Stimulated activated effector memory CD8-positive, alpha-beta T cell treated with anti-CD3 and anti-CD28 coated beads, Interleukin-12 subunit alpha, Interleukin-12 subunit beta, amount 100 ng/mL, for 72 hours (primary cell): ENCODE data around the gene NYAP2.

Source experiments
- ATAC-seq: fragments of 150-1000 bp; cut with Tn5 transposase; 2 replicates; pipeline ENCODE4 v1.10.0; 2021
- DNase-seq, 2 donors: peaks; one replicate each; pipeline ENCODE4 v3.0.0; 2021 to 2022; ENCODE audit warnings: low spot score in 2 of 2
- H3K27ac Mint-ChIP-seq: one replicate; pipeline ENCODE4 v1.8.0; 2022; ENCODE audit warnings: mild to moderate bottlenecking, mixed read lengths
- H3K36me3 Mint-ChIP-seq: one replicate; pipeline ENCODE4 v1.8.0; 2022; ENCODE audit warnings: mild to moderate bottlenecking, mixed read lengths
- H3K4me1 Mint-ChIP-seq: one replicate; pipeline ENCODE4 v1.8.0; 2022; ENCODE audit warnings: mixed read lengths
- H3K4me3 Mint-ChIP-seq: one replicate; pipeline ENCODE4 v1.8.0; 2022; ENCODE audit warnings: mild to moderate bottlenecking, mixed read lengths
- H3K9me3 Mint-ChIP-seq: one replicate; pipeline ENCODE4 v1.8.0; 2022; ENCODE audit warnings: mixed read lengths

The NYAP2 gene

DNA sequence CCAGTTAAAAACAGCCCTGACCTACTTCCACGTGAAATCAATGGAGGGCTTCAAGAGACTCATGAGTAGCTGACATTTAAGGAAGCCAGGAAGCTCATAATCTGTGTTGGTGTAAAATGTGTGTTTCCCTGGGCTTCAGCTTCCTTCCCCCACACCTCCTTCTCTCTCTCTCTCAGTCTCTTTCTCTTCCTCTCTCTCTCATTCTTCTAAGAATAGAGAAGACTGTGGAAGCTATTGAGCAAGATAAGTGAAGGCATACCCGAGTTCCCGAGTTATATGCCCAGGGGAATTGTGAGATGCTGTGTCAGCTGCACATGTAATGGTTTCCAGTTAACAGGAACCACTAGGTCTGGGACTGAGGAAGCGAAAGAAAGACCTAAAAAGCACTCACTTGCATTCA lies 199.4 kb downstream of the NYAP2 start:
- H3K4me1 Mint-ChIP-seq = no peaks in the 10 kb centered on the region
- H3K4me3 Mint-ChIP-seq = no peak overlapping the region

DNA sequence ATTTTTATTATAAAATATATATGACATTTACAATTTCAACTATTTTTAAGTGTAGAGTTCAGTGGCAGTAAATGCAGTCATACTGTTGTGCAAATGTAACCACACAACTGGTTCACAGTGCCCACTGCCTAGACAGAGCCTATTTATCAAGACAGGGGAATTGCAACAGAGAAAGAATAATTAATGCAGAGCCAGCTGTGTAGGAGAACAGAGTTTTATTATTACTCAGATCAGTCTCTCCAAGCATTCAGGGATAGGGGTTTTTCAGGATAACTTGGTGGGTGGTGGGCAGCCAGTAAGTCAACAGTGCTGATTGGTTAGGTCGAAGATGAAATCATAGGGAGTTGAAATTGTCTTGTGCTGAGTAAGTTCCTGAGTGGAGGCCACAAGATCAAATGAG lies 200.3 kb downstream of the NYAP2 start:
- no peak overlapping the region for H3K27ac Mint-ChIP-seq
- ATAC-seq = no peak
- DNase-seq = no peak
- H3K9me3 Mint-ChIP-seq = peaks cover 4% of the 10 kb centered on the region
- H3K36me3 Mint-ChIP-seq = peaks cover 6% of the 10 kb centered on the region
- no peaks in the 10 kb centered on the region for H3K4me1 Mint-ChIP-seq
- H3K4me3 Mint-ChIP-seq = no peak overlapping the region

More for the DNA sequence above, 199.4 kb downstream of the NYAP2 start:
- DNase-seq = no peak
- Mint-ChIP-seq H3K36me3 (peaks cover 6% of the 10 kb centered on the region), H3K27ac (no peak overlapping the region), H3K9me3 (peaks cover 4% of the 10 kb centered on the region)
- ATAC-seq = no peak

DNA sequence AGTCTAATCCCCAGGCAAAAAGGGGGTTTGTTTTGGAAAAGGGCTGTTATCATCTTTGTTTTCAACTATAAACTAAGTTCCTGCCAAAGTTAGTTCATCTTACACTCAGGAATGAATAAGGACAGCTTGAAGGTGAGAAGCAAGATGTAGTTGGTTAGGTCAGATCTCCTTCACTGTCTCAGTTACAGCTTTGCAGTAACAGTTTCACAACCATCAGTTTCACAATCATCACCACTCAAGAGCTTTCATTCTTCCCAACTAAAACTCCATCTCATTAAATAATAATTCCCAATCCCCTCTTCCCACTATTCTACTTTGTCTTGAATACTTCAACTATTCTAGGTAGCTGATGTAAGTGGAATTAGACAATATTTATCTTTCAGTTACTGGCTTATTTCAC lies 200.9 kb downstream of the NYAP2 start:
- Mint-ChIP-seq H3K27ac (no peak overlapping the region), H3K9me3 (peaks cover 4% of the 10 kb centered on the region), H3K4me3 (no peak overlapping the region), H3K36me3 (peaks cover 6% of the 10 kb centered on the region), H3K4me1 (no peaks in the 10 kb centered on the region)
- ATAC-seq = no peak
- no peak for DNase-seq

DNA sequence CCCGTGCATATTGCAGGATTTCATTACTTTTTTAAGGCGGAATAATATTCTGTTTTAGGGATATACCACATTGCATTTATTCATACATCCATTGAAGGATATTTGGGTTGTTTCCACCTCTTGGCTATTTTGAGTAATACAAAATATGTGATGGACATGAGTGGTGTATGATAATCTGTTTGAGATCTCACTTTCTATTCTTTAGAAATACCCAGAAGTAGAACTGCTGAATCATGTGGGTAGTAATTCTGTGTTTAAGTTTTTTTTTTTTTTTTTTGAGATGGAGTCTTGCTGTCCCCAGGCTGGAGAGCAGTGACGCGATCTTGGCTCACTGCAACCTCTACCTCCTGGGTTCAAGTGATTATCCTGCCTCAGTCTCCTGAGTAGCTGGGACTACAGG lies 201.4 kb downstream of the NYAP2 start:
- peaks cover 4% of the 10 kb centered on the region for H3K9me3 Mint-ChIP-seq
- ATAC-seq (no peak), DNase-seq (no peak)
- no peaks in the 10 kb centered on the region for H3K4me1 Mint-ChIP-seq
- H3K4me3 Mint-ChIP-seq = no peak overlapping the region
- H3K27ac Mint-ChIP-seq = no peak overlapping the region
- H3K36me3 Mint-ChIP-seq = peaks cover 6% of the 10 kb centered on the region

DNA sequence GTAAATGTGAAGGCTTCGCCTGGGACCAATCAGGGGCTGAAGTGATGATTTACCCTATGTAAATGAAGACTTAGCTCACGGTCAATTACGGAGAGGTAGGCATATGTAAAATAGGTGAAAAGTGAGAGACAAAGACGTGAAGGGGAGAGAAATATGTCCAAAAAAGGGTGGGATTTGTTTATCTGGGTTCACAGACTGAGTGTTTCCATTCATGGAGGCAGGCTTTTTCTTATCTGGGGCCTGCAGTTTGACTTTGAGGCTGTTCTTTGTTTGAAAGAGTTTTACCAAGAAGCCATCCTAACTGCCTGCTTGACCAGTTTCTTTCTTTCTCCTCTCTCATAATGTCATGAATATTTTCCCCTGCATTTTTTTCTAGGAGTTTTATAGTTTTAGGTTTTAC lies 202.7 kb downstream of the NYAP2 start:
- Mint-ChIP-seq H3K4me3 (no peak overlapping the region), H3K4me1 (no peaks in the 10 kb centered on the region), H3K36me3 (peaks cover 6% of the 10 kb centered on the region), H3K9me3 (peaks cover 4% of the 10 kb centered on the region), H3K27ac (no peak overlapping the region)
- DNase-seq (no peak), ATAC-seq (no peak)

DNA sequence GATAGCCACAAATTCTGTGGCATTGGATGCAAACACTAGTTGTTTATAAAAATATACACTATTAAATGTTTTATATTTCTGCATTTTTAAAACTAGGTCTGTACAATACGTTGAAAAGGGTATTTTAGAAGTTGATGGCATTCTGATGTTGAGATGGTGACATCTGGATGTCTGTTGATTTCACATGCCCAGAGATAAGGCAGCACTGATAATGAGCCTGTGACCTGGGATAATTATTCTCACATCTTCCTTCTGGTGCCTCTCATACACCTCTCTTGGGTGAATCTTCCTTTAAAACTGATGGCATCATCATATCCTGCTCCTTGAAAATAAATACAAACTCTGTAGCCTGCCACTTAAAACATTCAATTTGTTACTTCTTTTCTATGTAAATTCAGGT lies 208.6 kb downstream of the NYAP2 start:
- ATAC-seq (no peak), DNase-seq (no peak)
- Mint-ChIP-seq H3K9me3 (peaks cover 2% of the 10 kb centered on the region), H3K4me1 (no peaks in the 10 kb centered on the region), H3K27ac (no peak overlapping the region), H3K4me3 (no peak overlapping the region), H3K36me3 (no peaks in the 10 kb centered on the region)

DNA sequence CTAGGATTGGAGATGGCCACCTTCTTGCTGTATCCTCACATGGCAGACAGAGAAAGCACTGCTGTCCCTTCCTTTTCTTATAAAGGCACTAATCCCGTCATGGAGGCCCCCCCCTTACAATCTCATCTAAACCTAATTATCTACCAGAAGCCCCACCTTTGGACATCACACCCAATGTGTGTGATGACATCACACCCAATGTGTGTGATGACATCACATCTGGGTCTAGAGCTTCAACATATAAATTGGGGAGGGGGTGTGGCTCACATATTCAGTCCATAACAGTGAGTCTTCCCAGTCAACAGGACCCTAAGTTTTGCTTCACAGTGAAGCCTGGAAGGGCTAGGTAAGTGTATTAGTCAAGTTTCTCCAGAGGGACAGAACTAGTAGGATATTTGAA lies 213.1 kb downstream of the NYAP2 start:
- no peak for ATAC-seq
- H3K4me3 Mint-ChIP-seq = no peak overlapping the region

DNA sequence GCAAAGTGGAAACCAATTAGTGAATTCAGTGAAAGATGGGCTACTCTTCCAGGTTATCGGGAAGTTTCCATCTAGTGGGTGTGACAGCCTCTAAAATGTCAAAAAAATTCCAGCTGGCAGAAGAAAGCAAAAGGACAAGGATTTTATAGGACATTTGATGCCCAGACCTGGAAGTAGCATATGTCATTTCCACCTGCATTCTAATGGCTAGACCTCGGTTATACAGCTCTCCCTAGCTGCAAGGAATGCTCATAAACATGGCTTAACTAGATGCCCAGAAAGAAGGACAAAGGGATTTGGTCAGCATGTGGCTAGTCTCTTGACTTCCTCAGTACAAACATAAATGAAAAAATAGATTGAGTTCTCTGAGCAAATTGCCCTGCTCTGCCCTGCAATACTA lies 215.4 kb downstream of the NYAP2 start:
- Mint-ChIP-seq H3K4me1 (no peaks in the 10 kb centered on the region), H3K9me3 (peaks cover 2% of the 10 kb centered on the region), H3K36me3 (no peaks in the 10 kb centered on the region), H3K4me3 (no peak overlapping the region), H3K27ac (no peak overlapping the region)
- no peak for DNase-seq
- ATAC-seq = no peak

More for the DNA sequence above, 213.1 kb downstream of the NYAP2 start:
- H3K4me1 Mint-ChIP-seq = no peaks in the 10 kb centered on the region
- DNase-seq = no peak
- peaks cover 2% of the 10 kb centered on the region for H3K9me3 Mint-ChIP-seq
- H3K36me3 Mint-ChIP-seq = no peaks in the 10 kb centered on the region
- H3K27ac Mint-ChIP-seq = no peak overlapping the region

DNA sequence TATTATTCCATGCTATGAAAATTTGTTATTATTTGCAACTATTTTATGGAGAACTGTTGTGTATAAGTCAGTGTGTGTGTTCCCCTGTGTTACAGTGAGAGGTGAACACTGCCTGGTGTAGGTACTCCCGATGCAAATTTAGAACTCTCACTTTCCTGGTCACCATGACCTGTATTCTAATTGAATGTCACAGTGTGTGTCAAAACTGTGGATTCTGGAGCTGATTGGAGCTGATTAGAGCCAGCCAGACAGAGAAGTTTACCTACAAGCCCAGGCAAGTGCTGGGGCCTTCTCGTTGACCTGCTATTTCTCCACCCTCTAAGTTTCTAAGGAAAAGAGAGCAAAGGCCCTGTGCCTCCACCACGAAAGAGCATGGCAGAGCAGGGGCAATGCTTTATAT lies 216.0 kb downstream of the NYAP2 start:
- DNase-seq (no peak), ATAC-seq (no peak)
- Mint-ChIP-seq H3K9me3 (peaks cover 2% of the 10 kb centered on the region), H3K4me1 (no peaks in the 10 kb centered on the region), H3K36me3 (no peaks in the 10 kb centered on the region), H3K4me3 (no peak overlapping the region), H3K27ac (no peak overlapping the region)

DNA sequence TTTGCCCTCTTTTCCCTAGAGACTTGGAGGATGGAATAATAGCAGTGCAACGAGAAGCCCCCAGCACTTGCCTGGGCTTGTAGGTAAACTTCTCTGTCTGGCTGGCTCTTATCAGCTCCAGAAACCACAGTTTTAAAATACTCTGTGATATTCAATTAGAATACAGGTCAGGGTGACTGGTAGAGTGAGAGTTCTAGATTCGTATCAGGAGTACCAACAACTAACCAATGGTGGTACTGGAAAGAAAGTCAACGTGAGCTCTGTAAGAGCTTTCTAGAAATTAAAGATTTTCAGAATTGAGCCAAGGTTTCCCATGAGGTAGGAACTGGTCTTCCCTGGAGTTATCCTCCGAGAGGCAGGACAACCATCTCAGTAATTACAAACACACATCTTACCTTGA lies 216.9 kb downstream of the NYAP2 start:
- DNase-seq (no peak), ATAC-seq (no peak)
- H3K9me3 Mint-ChIP-seq = peaks cover 2% of the 10 kb centered on the region
- no peaks in the 10 kb centered on the region for H3K4me1 Mint-ChIP-seq
- no peaks in the 10 kb centered on the region for H3K36me3 Mint-ChIP-seq
- no peak overlapping the region for H3K4me3 Mint-ChIP-seq
- H3K27ac Mint-ChIP-seq = no peak overlapping the region

DNA sequence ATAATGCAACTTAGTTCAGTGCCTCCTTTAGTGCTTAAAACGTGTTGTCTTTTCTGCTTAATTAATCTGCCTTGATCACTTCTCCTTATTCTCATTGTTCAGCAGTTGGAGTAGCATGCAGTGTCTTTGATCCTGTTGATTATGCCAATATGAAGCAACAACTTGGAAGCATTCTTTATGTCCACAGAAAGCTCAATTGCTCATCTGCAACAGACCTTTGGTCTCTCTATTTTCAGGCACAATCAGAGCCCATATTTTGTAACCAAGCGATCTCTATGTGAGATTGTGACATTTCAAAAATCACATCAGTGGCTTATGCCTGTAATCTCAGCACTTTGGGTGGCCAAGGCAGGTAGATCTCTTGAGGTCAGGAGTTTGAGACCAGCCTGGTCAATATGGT lies 217.3 kb downstream of the NYAP2 start:
- no peaks in the 10 kb centered on the region for H3K4me1 Mint-ChIP-seq
- no peak overlapping the region for H3K27ac Mint-ChIP-seq

DNA sequence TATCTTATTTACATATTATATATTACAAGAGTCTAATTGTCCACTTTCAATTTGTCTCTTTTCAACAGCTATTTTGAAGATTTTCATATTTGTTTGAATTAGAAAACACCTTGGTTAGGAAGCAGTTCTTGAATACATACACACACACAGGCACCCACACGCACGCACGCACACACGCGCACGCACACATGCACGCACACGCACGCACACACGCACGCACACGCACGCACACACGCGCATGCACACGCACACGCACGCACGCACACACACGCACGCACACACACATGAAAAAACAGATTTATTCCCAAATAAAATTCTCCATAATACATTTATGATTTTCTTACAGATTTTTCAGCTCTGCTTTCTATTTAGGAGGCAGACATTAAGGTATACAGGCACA lies 220.7 kb downstream of the NYAP2 start:
- H3K4me1 Mint-ChIP-seq = no peaks in the 10 kb centered on the region
- no peak overlapping the region for H3K4me3 Mint-ChIP-seq
- no peaks in the 10 kb centered on the region for H3K36me3 Mint-ChIP-seq
- H3K27ac Mint-ChIP-seq = no peak overlapping the region
- H3K9me3 Mint-ChIP-seq = no peaks in the 10 kb centered on the region
- ATAC-seq (no peak), DNase-seq (no peak)

More for the DNA sequence above, 217.3 kb downstream of the NYAP2 start:
- ATAC-seq = no peak
- Mint-ChIP-seq H3K9me3 (peaks cover 2% of the 10 kb centered on the region), H3K36me3 (no peaks in the 10 kb centered on the region), H3K4me3 (no peak overlapping the region)
- no peak for DNase-seq

DNA sequence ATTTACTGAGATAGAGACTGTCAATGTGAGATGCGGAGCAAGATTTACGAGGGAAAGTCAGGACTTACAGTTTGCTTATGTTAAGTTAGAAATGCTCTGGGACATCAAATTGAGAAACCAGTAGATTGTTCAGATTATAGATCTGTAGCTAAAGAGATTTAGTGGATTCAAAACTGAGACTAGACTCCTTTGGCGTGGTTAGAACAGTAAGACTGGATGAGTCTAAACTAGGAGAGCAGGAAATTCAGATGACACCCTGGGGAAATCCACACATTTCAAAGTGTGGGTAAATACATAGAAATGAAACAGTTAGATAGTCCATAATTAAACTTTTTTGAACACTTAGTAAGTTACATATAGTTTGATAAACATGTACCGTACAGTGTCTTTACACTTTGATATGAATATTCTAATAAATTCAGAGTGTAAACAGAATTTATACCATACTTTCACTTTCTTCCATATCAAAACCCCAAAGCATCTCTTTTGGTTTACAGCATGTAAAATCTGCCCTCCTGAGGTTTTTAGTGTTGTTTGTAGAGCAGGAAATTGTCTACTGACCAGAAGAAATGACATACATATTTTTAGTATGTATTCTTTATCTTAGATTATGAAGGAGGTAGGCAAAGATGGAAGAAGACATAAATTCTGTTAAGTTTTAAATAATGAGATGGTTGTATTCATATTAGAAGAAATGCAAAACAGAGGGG lies 231.5 kb downstream of the NYAP2 start:
- ATAC-seq (no peak), DNase-seq (no peak)
- H3K4me3 Mint-ChIP-seq = no peak overlapping the region
- no peaks in the 10 kb centered on the region for H3K36me3 Mint-ChIP-seq
- no peaks in the 10 kb centered on the region for H3K4me1 Mint-ChIP-seq
- H3K27ac Mint-ChIP-seq = no peak overlapping the region
- H3K9me3 Mint-ChIP-seq = no peaks in the 10 kb centered on the region

DNA sequence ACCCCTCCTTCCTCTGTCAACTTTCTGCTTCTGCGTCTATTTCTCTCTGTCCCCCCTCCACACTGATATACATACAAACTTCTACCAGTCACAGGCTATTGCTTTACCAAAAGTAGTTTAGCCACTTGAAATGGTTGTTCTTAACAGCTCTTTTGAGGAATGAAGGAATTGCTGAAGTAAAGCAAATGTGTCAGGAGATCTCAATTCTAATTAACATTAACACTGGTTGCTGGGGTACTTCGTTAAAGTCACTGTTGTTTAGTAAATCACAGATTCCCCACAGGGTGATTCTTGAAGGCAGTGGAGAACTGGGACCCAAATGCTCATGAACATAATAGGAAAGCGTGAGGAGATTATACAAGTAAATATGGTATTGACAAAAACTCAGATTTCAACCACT lies 232.8 kb downstream of the NYAP2 start:
- H3K9me3 Mint-ChIP-seq = no peaks in the 10 kb centered on the region
- DNase-seq (no peak), ATAC-seq (no peak)
- no peaks in the 10 kb centered on the region for H3K36me3 Mint-ChIP-seq
- no peak overlapping the region for H3K4me3 Mint-ChIP-seq
- peaks cover 4% of the 10 kb centered on the region for H3K4me1 Mint-ChIP-seq
- H3K27ac Mint-ChIP-seq = no peak overlapping the region

DNA sequence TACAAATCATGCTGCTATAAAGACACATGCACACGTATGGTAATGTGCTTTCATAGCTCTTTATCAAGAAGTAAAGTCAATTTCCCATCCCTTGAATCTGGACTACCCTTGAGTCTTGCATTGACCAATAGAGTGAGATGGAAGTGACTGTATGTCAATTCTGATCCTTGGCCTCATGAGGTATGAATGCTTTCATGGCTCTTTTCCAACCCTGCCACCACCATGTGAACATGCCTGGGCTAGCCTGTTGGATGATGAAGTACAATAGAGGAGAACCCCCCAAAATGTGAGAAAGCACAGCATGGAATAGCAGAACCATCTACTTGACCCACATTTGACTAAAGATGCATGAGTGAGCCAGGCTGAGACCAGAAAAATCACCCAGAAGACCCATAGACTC lies 237.0 kb downstream of the NYAP2 start:
- no peak for DNase-seq
- Mint-ChIP-seq H3K9me3 (no peaks in the 10 kb centered on the region), H3K27ac (no peak overlapping the region), H3K36me3 (no peaks in the 10 kb centered on the region), H3K4me1 (peaks cover 7% of the 10 kb centered on the region), H3K4me3 (no peak overlapping the region)
- no peak for ATAC-seq

DNA sequence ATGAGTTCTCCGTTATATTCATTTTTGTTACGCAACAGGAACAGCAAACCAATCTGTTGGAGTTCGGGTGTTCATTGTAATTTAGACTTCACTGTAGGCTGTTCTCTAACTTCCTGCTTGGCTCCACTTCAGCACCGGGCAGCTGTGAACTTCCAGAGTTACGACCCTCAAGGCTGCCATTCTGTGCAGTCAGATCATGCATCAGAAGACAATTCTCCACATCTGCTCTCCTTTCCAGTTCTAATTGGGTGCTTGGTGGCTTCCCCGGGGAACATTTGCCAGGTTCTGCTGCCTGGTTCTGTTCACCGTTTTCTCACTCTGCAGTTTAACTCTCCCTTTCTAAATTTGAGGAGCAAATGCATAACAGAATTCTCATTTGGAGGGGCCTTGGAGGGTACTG lies 237.7 kb downstream of the NYAP2 start:
- DNase-seq (no peak), ATAC-seq (no peak)
- no peak overlapping the region for H3K4me3 Mint-ChIP-seq
- no peaks in the 10 kb centered on the region for H3K9me3 Mint-ChIP-seq
- no peak overlapping the region for H3K27ac Mint-ChIP-seq
- no peaks in the 10 kb centered on the region for H3K36me3 Mint-ChIP-seq
- peaks cover 7% of the 10 kb centered on the region for H3K4me1 Mint-ChIP-seq

DNA sequence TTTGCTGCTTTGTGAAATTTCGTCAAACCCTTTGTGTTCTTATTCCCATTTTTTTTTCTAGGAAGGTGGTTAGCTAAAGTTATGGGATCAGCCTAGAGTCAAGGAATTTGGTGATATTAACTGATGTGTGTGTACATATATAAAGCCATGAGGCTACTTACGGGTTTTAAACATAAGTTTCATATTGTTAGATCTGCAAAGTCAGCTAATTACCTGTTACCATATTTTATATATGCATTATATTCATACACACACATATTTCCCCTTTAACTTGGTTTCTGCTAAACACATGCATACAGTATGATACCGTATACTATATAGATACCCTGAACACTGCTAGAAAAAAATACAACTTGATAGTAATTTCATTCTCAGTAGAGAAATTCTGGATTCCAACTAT lies 241.0 kb downstream of the NYAP2 start:
- DNase-seq (no peak), ATAC-seq (no peak)
- Mint-ChIP-seq H3K27ac (no peak overlapping the region), H3K4me1 (peaks cover 7% of the 10 kb centered on the region), H3K4me3 (no peak overlapping the region), H3K9me3 (no peaks in the 10 kb centered on the region), H3K36me3 (no peaks in the 10 kb centered on the region)
